Lung (tissue), 12 donors: ENCODE results near the gene CHCHD5. TPM values are rescaled to one million over a fixed set of nuclear protein-coding genes. Genes with fewer than 3 reads are reported as not detected.

Experiments used
- ATAC-seq: fragments of 200-7000 bp; cut with Tn5 transposase; one replicate; pipeline ENCODE4 v1.9.1; 2020; ENCODE audit warnings: moderate number of reproducible peaks; ENCODE audit not compliant: insufficient read depth, low FRiP score
- DNase-seq, 3 donors: peaks; one replicate each; pipeline ENCODE4 v3.0.0-alpha.2; 2013 to 2017
- H3K27ac ChIP-seq, 2 donors: one replicate each; pipeline ENCODE4 v1.5.1; 2013; ENCODE audit warnings: mild to moderate bottlenecking in 2 of 2, moderate library complexity in 2 of 2, control low read depth in 1 of 2, inconsistent platforms in 1 of 2, low read depth in 1 of 2, low read length in 1 of 2
- H3K27me3 ChIP-seq, 3 donors: one replicate each; pipeline ENCODE4 v1.5.1; 2013; ENCODE audit warnings: low read length in 2 of 3; ENCODE audit not compliant: control insufficient read depth in 3 of 3, insufficient read depth in 3 of 3
- H3K36me3 ChIP-seq, 4 donors: one replicate each; pipeline ENCODE4 v1.5.1; 2013; ENCODE audit warnings: low read length in 4 of 4, mild to moderate bottlenecking in 1 of 4, moderate library complexity in 1 of 4; ENCODE audit not compliant: control insufficient read depth in 4 of 4, insufficient read depth in 4 of 4
- H3K4me1 ChIP-seq, 5 donors: one replicate each; pipeline ENCODE4 v1.5.1; 2013; ENCODE audit warnings: low read length in 5 of 5, mild to moderate bottlenecking in 2 of 5, moderate library complexity in 1 of 5; ENCODE audit not compliant: control insufficient read depth in 5 of 5, insufficient read depth in 5 of 5
- H3K4me3 ChIP-seq: one replicate; pipeline ENCODE4 v1.5.1; 2013; ENCODE audit warnings: mild to moderate bottlenecking, control low read depth, moderate library complexity
- H3K9ac ChIP-seq, 2 donors: one replicate each; pipeline ENCODE4 v1.5.1; 2013; ENCODE audit warnings: low read length in 2 of 2, control low read depth in 1 of 2; ENCODE audit not compliant: insufficient read depth in 1 of 2
- H3K9me3 ChIP-seq, 4 donors: one replicate each; pipeline ENCODE4 v1.5.1; 2013; ENCODE audit warnings: low read length in 3 of 4, mild to moderate bottlenecking in 1 of 4, moderate library complexity in 1 of 4; ENCODE audit not compliant: control insufficient read depth in 4 of 4, insufficient read depth in 3 of 4
- CTCF ChIP-seq: IDR thresholded peaks from 2 replicates; pipeline ENCODE4 v1.5.1; 2012; ENCODE audit warnings: mild to moderate bottlenecking; ENCODE audit errors: control extremely low read depth, extremely low read depth
- WGBS, 2 donors: extraction: QIAGEN DNeasy Blood & Tissue Kit; methylation state at CpG; one replicate each; pipeline ENCODE4 v1.1.7; 2013; 5-methylcytosine and 5-hydroxymethylcytosine counted together
- polyA plus RNA-seq, 2 donors: library from polyadenylated mRNA; stranded (reverse); fragments of 200-250 nt; gene quantifications; one replicate each; pipeline ENCODE4 v1.2.1, GENCODE V29; 2013
- total RNA-seq, 2 donors: library from RNA; depleted of rRNA in 1 of 2; stranded (reverse); fragments of >200 nt in 1 of 2; gene quantifications; one replicate each; pipeline ENCODE4 v1.2.1, GENCODE V29; 2014 to 2021
- donor health status: control.
- donor health status: control.
- donor health status: Bipolar disorder and iron deficiency.
- donor health status: healthy.
- donor health status: DM: yes; HTN: yes; CAD: no.

The CHCHD5 gene
- total and polyA plus RNA-seq, 4 donors = 3.0 to 46.6 (median 44.4) TPM

- peaks cover 0 to 4% (median 0%) of the 10 kb centered on the region in 5 donors for H3K4me1 ChIP-seq
- ATAC-seq (no peak), DNase-seq (no peak)
- H3K27me3 ChIP-seq = no peaks in the 10 kb centered on the region
- H3K4me3 ChIP-seq = no peak overlapping the region
- H3K9ac ChIP-seq = no peak overlapping the region
- 82 to 89% methylated on average over 22 of the region's 22 CpGs for WGBS, 2 donors
- no peaks in the 10 kb centered on the region for H3K9me3 ChIP-seq
- H3K36me3 ChIP-seq = no peaks in the 10 kb centered on the region
- no peak for TF ChIP-seq CTCF
- H3K27ac ChIP-seq = no peak overlapping the region
These were observed 37.5 kb downstream of the CHCHD5 start for GRCh38 chr2:112621790-112622527.

- Histone ChIP-seq H3K9me3 (no peaks in the 10 kb centered on the region), H3K4me1 (peaks cover 0 to 4% (median 0%) of the 10 kb centered on the region in 5 donors), H3K27ac (no peak overlapping the region), H3K27me3 (no peaks in the 10 kb centered on the region), H3K9ac (no peak overlapping the region), H3K36me3 (no peaks in the 10 kb centered on the region), H3K4me3 (no peak overlapping the region)
- 19 to 24% methylated on average over 3 of the region's 3 CpGs for WGBS, 2 donors
- ATAC-seq (no peak), DNase-seq (no peak)
- no peak for TF ChIP-seq CTCF
These were observed 38.1 kb downstream of the CHCHD5 start for GRCh38 chr2:112622528-112622849.

GRCh38 chr2:112623913-112624777 is 39.7 kb downstream of the CHCHD5 start:
- Histone ChIP-seq H3K27me3 (no peaks in the 10 kb centered on the region), H3K4me3 (no peak overlapping the region), H3K9me3 (no peaks in the 10 kb centered on the region), H3K27ac (no peak overlapping the region), H3K4me1 (peaks cover 0 to 7% (median 0%) of the 10 kb centered on the region in 5 donors), H3K9ac (no peak overlapping the region), H3K36me3 (no peaks in the 10 kb centered on the region)
- no peak for DNase-seq
- ATAC-seq = no peak
- TF ChIP-seq CTCF = no peak
- 75 to 76% methylated on average over 11 of the region's 11 CpGs for WGBS, 2 donors
